ENCODE measurements around the gene HS1BP3.

Gene HS1BP3, protein sequence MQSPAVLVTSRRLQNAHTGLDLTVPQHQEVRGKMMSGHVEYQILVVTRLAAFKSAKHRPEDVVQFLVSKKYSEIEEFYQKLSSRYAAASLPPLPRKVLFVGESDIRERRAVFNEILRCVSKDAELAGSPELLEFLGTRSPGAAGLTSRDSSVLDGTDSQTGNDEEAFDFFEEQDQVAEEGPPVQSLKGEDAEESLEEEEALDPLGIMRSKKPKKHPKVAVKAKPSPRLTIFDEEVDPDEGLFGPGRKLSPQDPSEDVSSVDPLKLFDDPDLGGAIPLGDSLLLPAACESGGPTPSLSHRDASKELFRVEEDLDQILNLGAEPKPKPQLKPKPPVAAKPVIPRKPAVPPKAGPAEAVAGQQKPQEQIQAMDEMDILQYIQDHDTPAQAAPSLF

DNA sequence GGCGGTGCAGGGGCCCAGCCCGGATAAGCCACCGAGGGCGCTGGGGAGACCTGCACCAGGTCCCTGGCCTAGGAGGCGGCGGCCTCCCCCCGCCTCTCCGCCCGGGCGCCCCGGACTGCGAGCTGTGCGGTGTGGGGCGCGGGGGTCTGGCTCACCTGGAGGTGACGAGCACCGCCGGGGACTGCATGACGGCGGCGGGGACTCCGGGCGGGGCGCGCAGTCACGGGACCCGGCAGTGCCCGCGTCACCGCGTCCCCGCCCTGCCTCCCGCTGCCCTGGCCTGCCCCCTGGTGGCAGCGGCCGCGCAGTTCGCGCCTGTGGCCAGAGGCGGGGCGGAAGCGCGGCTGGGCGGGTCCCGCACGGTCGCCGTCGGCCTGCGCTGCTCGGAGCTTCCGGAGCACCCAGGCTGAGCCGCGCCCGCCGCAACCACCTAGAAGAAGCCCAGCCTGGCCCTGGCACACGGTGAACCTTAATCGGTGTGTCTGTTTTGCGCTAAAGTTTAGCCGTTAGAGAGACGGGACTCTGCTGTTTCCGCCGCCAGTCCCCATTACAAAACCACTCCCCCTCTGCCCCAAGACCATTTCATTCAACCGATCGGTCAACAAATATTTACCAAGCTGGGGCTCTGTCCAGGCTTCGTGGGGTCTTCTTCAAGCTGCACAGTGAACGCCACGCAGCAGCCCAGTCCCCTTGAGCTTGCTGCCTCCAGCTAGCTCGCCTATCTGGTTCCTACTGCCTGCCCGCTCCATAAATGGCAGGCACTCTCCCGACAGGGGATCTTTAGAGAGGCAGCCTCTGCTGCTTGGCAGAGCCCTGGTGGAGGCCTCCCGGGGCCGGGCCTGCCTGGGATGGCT is at the start of gene HS1BP3:
TSS of gene HS1BP3 (minus strand) at position 222 of the 854 bp plus-strand sequence. CDS start at position 187, 35 bp downstream.
- peak within 1 kb of the TSS; percentile 79 for H3K4me3 Mint-ChIP-seq
- DNase-seq (ENCODE audit: low spot score in 2 of 2): peak; percentile 92 to 99
- peak within 1 kb of the TSS; percentile 83 for H3K27ac Mint-ChIP-seq
- H3K9me3 Mint-ChIP-seq: no peaks in the 10 kb centered on the region
- peaks cover 37% of the 10 kb centered on the region for H3K4me1 Mint-ChIP-seq
- peaks cover 6% of the 10 kb centered on the region for H3K36me3 Mint-ChIP-seq
- ATAC-seq: peak; percentile 95

GRCh38 chr2:20698916-20699613 is 48.2 kb upstream of the HS1BP3 start:
- no peak overlapping the region for H3K27ac Mint-ChIP-seq
- no peaks in the 10 kb centered on the region for H3K9me3 Mint-ChIP-seq
- no peak for DNase-seq (ENCODE audit: low spot score in 2 of 2)
- no peaks in the 10 kb centered on the region for H3K4me1 Mint-ChIP-seq
- H3K4me3 Mint-ChIP-seq: no peak overlapping the region
- ATAC-seq: no peak
- H3K36me3 Mint-ChIP-seq: peaks cover 15% of the 10 kb centered on the region

DNA sequence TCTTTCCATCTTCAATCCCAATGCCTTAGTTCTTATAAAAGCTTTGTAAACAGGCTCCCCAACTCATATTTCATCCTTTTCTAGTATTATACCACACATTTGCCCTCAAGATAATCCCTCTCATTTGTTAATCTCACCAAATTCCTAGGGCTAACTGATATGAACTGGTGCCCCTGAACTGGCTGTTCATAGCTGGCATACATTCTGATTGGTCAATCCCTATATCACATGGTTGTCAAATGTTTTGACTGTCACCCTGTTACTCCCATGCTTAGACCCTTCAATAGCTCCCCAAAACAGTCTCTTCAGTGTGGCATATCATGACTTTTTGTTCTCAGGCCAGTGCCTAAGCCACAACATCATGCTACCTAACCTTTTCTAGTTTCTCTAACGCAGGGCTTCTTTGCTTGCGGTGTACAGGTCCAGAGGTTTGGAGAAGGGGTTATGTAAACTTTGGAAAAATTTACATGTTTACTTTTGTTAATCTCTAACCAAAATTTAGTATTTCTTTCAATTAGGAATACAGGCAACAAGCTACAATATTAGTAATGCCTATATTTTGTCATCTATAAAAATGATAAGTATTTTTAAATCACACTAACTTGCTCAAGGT is 46.5 kb upstream of the HS1BP3 start:
- Mint-ChIP-seq H3K27ac (no peak overlapping the region), H3K4me3 (no peak overlapping the region), H3K4me1 (no peaks in the 10 kb centered on the region), H3K36me3 (peaks cover 15% of the 10 kb centered on the region), H3K9me3 (no peaks in the 10 kb centered on the region)
- DNase-seq (ENCODE audit: low spot score in 2 of 2) (no peak), ATAC-seq (no peak)

DNA sequence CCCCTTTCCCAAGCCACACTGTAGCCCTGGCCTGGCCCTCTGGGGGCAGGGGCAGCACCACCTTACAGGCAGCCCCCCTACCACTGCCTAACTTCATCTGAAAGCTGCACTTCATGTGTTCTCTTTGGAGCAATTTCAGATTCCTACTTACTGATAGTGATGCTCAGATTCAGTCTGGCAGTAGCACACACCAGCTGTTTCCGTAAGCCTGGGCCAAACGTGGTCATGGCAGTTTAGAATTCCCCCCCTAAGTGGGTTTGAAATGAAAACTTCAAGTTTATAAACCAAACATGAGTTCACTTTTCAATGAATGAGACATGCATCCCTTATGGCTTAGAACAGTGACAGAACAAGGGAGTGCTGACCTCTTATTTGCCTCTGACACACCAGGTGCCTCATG is 45.5 kb upstream of the HS1BP3 start:
- Mint-ChIP-seq H3K4me1 (no peaks in the 10 kb centered on the region), H3K4me3 (no peak overlapping the region), H3K9me3 (no peaks in the 10 kb centered on the region), H3K27ac (no peak overlapping the region), H3K36me3 (peaks cover 10% of the 10 kb centered on the region)
- no peak for ATAC-seq
- no peak for DNase-seq (ENCODE audit: low spot score in 2 of 2)

GRCh38 chr2:20693317-20693716 is 42.4 kb upstream of the HS1BP3 start:
- peaks cover 6% of the 10 kb centered on the region for H3K36me3 Mint-ChIP-seq
- ATAC-seq (no peak), DNase-seq (ENCODE audit: low spot score in 2 of 2) (no peak)
- no peaks in the 10 kb centered on the region for H3K4me1 Mint-ChIP-seq
- H3K4me3 Mint-ChIP-seq: no peak overlapping the region
- no peaks in the 10 kb centered on the region for H3K9me3 Mint-ChIP-seq
- H3K27ac Mint-ChIP-seq: no peak overlapping the region

DNA sequence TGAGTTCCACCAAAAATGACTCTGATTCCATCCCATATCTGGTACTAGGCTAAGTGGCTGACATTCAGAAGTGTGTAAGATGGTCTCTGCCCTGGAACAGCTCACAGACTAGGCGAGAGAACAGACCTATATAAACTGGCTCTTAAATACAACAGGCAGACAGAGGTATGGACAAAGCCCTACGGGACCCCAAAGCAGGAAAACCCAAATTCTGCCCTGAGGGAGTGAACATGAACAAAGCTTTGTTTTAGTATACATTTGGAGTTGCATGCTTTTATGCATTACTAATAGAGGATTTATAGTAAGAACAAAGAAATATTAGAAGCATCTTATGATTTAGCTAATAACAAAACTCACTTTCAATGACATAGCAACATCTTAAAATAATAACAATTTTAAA is 41.2 kb upstream of the HS1BP3 start:
- no peaks in the 10 kb centered on the region for H3K9me3 Mint-ChIP-seq

DNA sequence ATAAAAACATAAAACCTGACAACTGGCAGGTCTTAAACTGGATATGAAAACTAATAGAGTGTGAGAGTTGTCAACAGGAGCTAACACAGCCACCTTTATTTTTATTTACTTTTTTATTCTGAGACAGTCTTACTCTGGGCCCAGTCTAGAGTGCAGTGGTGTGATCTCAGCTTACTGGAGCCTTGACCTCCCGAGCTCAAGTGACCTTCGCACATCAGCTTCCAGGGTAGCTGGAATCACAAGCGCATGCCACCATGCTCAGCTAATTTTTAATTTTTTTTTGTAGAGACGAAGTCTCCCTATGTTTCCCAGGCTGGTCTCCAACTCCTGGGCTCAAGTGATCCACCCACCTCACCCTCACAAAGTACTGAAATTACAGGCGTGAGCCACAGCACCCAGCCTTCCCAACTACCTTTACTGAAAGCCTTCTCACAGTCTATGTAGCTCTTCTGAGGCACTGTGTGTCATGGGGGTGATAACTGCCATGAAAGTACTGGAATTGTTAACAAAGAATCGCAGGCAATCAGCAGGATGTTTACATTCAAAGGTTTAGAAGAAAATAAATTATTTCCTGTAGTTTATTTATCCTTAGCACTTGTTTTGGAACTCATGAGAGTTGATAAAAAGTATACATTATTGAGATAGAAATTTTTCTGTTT is 40.3 kb upstream of the HS1BP3 start:
- no peaks in the 10 kb centered on the region for H3K9me3 Mint-ChIP-seq
- peak overlapping the region; percentile 26 for H3K27ac Mint-ChIP-seq
- no peak overlapping the region for H3K4me3 Mint-ChIP-seq
- H3K36me3 Mint-ChIP-seq: peaks cover 18% of the 10 kb centered on the region
- no peaks in the 10 kb centered on the region for H3K4me1 Mint-ChIP-seq
- ATAC-seq (no peak), DNase-seq (ENCODE audit: low spot score in 2 of 2) (no peak)

More for the DNA sequence above, 41.2 kb upstream of the HS1BP3 start:
- DNase-seq (ENCODE audit: low spot score in 2 of 2) (no peak), ATAC-seq (no peak)
- peaks cover 10% of the 10 kb centered on the region for H3K36me3 Mint-ChIP-seq
- no peak overlapping the region for H3K4me3 Mint-ChIP-seq
- H3K27ac Mint-ChIP-seq: peak overlapping the region; percentile 26
- H3K4me1 Mint-ChIP-seq: no peaks in the 10 kb centered on the region

GRCh38 chr2:20689428-20690264 is 38.7 kb upstream of the HS1BP3 start:
- H3K4me1 Mint-ChIP-seq: no peaks in the 10 kb centered on the region
- H3K36me3 Mint-ChIP-seq: peaks cover 23% of the 10 kb centered on the region
- H3K9me3 Mint-ChIP-seq: no peaks in the 10 kb centered on the region
- ATAC-seq: no peak
- H3K4me3 Mint-ChIP-seq: no peak overlapping the region
- no peak for DNase-seq (ENCODE audit: low spot score in 2 of 2)
- H3K27ac Mint-ChIP-seq: no peak overlapping the region

GRCh38 chr2:20687260-20687832 is 36.4 kb upstream of the HS1BP3 start:
- no peak for DNase-seq (ENCODE audit: low spot score in 2 of 2)
- ATAC-seq: no peak
- no peak overlapping the region for H3K27ac Mint-ChIP-seq
- no peak overlapping the region for H3K4me3 Mint-ChIP-seq
- H3K9me3 Mint-ChIP-seq: no peaks in the 10 kb centered on the region
- H3K36me3 Mint-ChIP-seq: peaks cover 38% of the 10 kb centered on the region
- no peaks in the 10 kb centered on the region for H3K4me1 Mint-ChIP-seq

GRCh38 chr2:20684581-20685063 is 33.7 kb upstream of the HS1BP3 start:
- H3K4me3 Mint-ChIP-seq: no peak overlapping the region
- H3K27ac Mint-ChIP-seq: peak overlapping the region; percentile 40
- H3K4me1 Mint-ChIP-seq: no peaks in the 10 kb centered on the region
- H3K9me3 Mint-ChIP-seq: no peaks in the 10 kb centered on the region
- no peak for ATAC-seq
- H3K36me3 Mint-ChIP-seq: peaks cover 46% of the 10 kb centered on the region
- no peak for DNase-seq (ENCODE audit: low spot score in 2 of 2)

GRCh38 chr2:20682167-20682920 is 31.4 kb upstream of the HS1BP3 start:
- Mint-ChIP-seq H3K27ac (peak overlapping the region; percentile 64), H3K4me1 (no peaks in the 10 kb centered on the region), H3K9me3 (no peaks in the 10 kb centered on the region), H3K4me3 (no peak overlapping the region), H3K36me3 (peaks cover 39% of the 10 kb centered on the region)
- ATAC-seq (no peak), DNase-seq (ENCODE audit: low spot score in 2 of 2) (no peak)

- Mint-ChIP-seq H3K4me3 (no peak overlapping the region), H3K27ac (no peak overlapping the region), H3K36me3 (peaks cover 26% of the 10 kb centered on the region), H3K4me1 (no peaks in the 10 kb centered on the region), H3K9me3 (no peaks in the 10 kb centered on the region)
- no peak for DNase-seq (ENCODE audit: low spot score in 2 of 2)
- ATAC-seq: no peak
Observed at GRCh38 chr2:20680744-20681375, 30.0 kb upstream of the HS1BP3 start.

DNA sequence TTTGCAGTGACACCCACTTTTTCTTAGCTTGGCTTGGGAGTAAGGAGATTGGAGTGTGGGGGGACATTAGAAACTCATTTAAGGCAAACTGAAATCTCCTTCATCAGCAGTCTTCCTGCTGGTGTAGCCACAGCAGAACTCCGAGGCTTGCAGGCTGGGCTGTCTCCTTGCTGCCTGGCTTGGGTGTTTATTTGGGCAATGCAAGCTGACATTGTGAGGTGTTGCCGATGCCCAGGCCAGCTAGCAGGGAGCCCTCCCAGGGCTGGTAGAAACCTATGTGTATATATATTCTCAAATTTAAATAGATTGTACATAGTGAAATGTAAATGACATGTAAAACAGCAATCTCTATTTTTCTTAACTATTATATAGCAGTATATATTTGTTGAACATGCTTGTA is 27.9 kb upstream of the HS1BP3 start:
- no peak overlapping the region for H3K27ac Mint-ChIP-seq
- peaks cover 14% of the 10 kb centered on the region for H3K36me3 Mint-ChIP-seq
- ATAC-seq (no peak), DNase-seq (ENCODE audit: low spot score in 2 of 2) (no peak)
- peaks cover 6% of the 10 kb centered on the region for H3K4me1 Mint-ChIP-seq
- H3K4me3 Mint-ChIP-seq: no peak overlapping the region
- H3K9me3 Mint-ChIP-seq: no peaks in the 10 kb centered on the region

Measured in stimulated activated effector memory CD8-positive, alpha-beta T cell treated with anti-CD3 and anti-CD28 coated beads, Interleukin-12 subunit alpha, Interleukin-12 subunit beta, amount 100 ng/mL, for 72 hours (primary cell).